HL-60 (cell line): Measurements from ENCODE around the gene FSTL3.

Source experiments
- DNase-seq, 2 experiments: peaks; one replicate each; pipeline ENCODE4 v3.0.0-alpha.2; 2010 to 2020; ENCODE audit warnings: low read depth in 1 of 2, low spot score in 1 of 2
- H3K27ac ChIP-seq: fragments of 250-450 bp; sonication (Bioruptor Pico); replicated peaks from 2 replicates; pipeline ENCODE4 v1.5.1; 2020; ENCODE audit warnings: mild to moderate bottlenecking, moderate library complexity
- H3K27me3 ChIP-seq: fragments of 250-450 bp; sonication (Bioruptor Pico); 2 replicates; pipeline ENCODE4 v1.5.1; 2021; ENCODE audit warnings: mild to moderate bottlenecking, moderate library complexity; ENCODE audit not compliant: insufficient read depth, poor library complexity, severe bottlenecking
- H3K4me3 ChIP-seq: replicated peaks from 2 replicates; pipeline ENCODE4 v1.5.1; 2011; ENCODE audit warnings: mild to moderate bottlenecking, control low read depth, low read length; ENCODE audit not compliant: insufficient read depth
- GABPA ChIP-seq: IDR thresholded peaks from 2 replicates; pipeline ENCODE4 v1.6.1; 2012; ENCODE audit warnings: low read depth
- POLR2AphosphoS5 ChIP-seq: IDR thresholded peaks from 2 replicates; pipeline ENCODE4 v1.6.1; 2012; ENCODE audit warnings: low read depth
- SPI1 ChIP-seq: IDR thresholded peaks from 2 replicates; pipeline ENCODE4 v1.6.1; 2012; ENCODE audit warnings: low read depth, mild to moderate bottlenecking, borderline replicate concordance
- TF ChIP-seq, protein P1 (sequence below): IDR thresholded peaks from one replicate; pipeline ENCODE4 v1.5.1; 2011; ENCODE audit warnings: low read length, control low read depth, inconsistent platforms; ENCODE audit not compliant: insufficient read depth
- TF ChIP-seq, protein P2 (sequence below): IDR thresholded peaks from 2 replicates; pipeline ENCODE4 v1.6.1; 2012; ENCODE audit warnings: low read depth; ENCODE audit not compliant: insufficient replicate concordance

FSTL3 gene

GRCh38 chr19:709196-709964 is 33.2 kb downstream of the FSTL3 start:
- Histone ChIP-seq H3K4me3 (no peak overlapping the region; the same call in 1 of the 2 replicates), H3K27me3 (peaks cover 12% of the 10 kb centered on the region), H3K27ac (no peak overlapping the region)
- no peak for TF ChIP-seq SPI1
- TF ChIP-seq, protein P1, sequence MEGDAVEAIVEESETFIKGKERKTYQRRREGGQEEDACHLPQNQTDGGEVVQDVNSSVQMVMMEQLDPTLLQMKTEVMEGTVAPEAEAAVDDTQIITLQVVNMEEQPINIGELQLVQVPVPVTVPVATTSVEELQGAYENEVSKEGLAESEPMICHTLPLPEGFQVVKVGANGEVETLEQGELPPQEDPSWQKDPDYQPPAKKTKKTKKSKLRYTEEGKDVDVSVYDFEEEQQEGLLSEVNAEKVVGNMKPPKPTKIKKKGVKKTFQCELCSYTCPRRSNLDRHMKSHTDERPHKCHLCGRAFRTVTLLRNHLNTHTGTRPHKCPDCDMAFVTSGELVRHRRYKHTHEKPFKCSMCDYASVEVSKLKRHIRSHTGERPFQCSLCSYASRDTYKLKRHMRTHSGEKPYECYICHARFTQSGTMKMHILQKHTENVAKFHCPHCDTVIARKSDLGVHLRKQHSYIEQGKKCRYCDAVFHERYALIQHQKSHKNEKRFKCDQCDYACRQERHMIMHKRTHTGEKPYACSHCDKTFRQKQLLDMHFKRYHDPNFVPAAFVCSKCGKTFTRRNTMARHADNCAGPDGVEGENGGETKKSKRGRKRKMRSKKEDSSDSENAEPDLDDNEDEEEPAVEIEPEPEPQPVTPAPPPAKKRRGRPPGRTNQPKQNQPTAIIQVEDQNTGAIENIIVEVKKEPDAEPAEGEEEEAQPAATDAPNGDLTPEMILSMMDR = no peak
- DNase-seq = no peak

DNA sequence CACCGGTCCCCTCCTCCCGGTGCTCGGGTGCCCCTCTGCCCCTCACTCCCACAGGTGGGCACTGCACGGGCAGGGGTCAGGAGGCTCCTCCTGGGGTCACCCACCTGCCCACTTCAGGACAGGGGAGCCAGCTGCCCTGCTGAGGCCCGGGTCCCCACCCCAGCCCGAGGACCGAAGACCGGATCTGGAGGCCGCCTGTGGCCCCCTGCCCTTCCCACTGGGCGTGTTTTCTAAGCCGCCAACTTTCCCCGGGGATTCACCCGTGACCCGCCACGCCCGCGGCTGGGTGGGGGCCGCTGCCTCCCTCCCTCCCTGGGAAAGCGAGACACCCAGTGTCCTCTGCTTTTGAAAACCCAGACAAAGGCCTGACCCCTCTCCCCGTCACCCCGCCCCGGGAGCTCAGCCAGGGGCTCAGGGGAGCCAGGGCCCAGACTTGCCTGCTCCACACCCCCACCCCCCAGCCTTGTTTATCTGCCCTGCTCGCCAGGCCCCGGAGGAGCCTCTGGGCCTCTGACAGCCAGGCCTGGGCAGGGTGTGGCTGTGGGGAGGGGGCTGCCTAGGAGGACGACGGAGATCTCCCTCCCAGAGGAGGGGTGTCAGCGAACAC is 33.9 kb downstream of the FSTL3 start:
- no peak for DNase-seq
- Histone ChIP-seq H3K4me3 (no peak overlapping the region), H3K27ac (no peak overlapping the region), H3K27me3 (peaks cover 12% of the 10 kb centered on the region)
- TF ChIP-seq, protein P2, sequence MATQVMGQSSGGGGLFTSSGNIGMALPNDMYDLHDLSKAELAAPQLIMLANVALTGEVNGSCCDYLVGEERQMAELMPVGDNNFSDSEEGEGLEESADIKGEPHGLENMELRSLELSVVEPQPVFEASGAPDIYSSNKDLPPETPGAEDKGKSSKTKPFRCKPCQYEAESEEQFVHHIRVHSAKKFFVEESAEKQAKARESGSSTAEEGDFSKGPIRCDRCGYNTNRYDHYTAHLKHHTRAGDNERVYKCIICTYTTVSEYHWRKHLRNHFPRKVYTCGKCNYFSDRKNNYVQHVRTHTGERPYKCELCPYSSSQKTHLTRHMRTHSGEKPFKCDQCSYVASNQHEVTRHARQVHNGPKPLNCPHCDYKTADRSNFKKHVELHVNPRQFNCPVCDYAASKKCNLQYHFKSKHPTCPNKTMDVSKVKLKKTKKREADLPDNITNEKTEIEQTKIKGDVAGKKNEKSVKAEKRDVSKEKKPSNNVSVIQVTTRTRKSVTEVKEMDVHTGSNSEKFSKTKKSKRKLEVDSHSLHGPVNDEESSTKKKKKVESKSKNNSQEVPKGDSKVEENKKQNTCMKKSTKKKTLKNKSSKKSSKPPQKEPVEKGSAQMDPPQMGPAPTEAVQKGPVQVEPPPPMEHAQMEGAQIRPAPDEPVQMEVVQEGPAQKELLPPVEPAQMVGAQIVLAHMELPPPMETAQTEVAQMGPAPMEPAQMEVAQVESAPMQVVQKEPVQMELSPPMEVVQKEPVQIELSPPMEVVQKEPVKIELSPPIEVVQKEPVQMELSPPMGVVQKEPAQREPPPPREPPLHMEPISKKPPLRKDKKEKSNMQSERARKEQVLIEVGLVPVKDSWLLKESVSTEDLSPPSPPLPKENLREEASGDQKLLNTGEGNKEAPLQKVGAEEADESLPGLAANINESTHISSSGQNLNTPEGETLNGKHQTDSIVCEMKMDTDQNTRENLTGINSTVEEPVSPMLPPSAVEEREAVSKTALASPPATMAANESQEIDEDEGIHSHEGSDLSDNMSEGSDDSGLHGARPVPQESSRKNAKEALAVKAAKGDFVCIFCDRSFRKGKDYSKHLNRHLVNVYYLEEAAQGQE = no peak
- TF ChIP-seq GABPA (no peak), SPI1 (no peak), POLR2AphosphoS5 (no peak)
- TF ChIP-seq, protein P1 = no peak

- Histone ChIP-seq H3K27ac (no peak overlapping the region), H3K27me3 (peaks cover 12% of the 10 kb centered on the region), H3K4me3 (no peak overlapping the region)
- no peak for DNase-seq
- TF ChIP-seq, protein P2 = no peak
Observed at GRCh38 chr19:710767-711166, 34.6 kb downstream of the FSTL3 start.

- TF ChIP-seq POLR2AphosphoS5 (no peak), SPI1 (no peak), GABPA (no peak)
- TF ChIP-seq, protein P1 = no peak
- TF ChIP-seq, protein P2 = no peak
- Histone ChIP-seq H3K4me3 (no peak overlapping the region), H3K27ac (no peak overlapping the region), H3K27me3 (peaks cover 12% of the 10 kb centered on the region)
- DNase-seq = no peak
Observed at GRCh38 chr19:711254-711653, 35.1 kb downstream of the FSTL3 start.
